LNCaP clone FGC (cell line): Measurements from ENCODE around the gene CHCHD6.

Source experiments
- DNase-seq: peaks from one replicate; pipeline ENCODE4 v3.0.0-alpha.2; 2011; ENCODE audit warnings: low read depth
- H3K4me3 ChIP-seq: 2 replicates; pipeline ENCODE4 v1.5.1; 2011; ENCODE audit warnings: mild to moderate bottlenecking, low read depth, low read length, control low read depth
- TF ChIP-seq, protein P1 (sequence below): IDR thresholded peaks from 2 replicates; pipeline ENCODE4 v1.5.1; 2012; ENCODE audit warnings: mild to moderate bottlenecking; ENCODE audit not compliant: control insufficient read depth, insufficient read depth; ENCODE audit errors: extremely low read depth

CHCHD6 gene

GRCh38 chr3:126807795-126808194 is 103.8 kb downstream of the CHCHD6 start:
- DNase-seq = no peak
- TF ChIP-seq, protein P1, sequence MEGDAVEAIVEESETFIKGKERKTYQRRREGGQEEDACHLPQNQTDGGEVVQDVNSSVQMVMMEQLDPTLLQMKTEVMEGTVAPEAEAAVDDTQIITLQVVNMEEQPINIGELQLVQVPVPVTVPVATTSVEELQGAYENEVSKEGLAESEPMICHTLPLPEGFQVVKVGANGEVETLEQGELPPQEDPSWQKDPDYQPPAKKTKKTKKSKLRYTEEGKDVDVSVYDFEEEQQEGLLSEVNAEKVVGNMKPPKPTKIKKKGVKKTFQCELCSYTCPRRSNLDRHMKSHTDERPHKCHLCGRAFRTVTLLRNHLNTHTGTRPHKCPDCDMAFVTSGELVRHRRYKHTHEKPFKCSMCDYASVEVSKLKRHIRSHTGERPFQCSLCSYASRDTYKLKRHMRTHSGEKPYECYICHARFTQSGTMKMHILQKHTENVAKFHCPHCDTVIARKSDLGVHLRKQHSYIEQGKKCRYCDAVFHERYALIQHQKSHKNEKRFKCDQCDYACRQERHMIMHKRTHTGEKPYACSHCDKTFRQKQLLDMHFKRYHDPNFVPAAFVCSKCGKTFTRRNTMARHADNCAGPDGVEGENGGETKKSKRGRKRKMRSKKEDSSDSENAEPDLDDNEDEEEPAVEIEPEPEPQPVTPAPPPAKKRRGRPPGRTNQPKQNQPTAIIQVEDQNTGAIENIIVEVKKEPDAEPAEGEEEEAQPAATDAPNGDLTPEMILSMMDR = no peak
- H3K4me3 ChIP-seq = no peak overlapping the region

- no peak for DNase-seq
- H3K4me3 ChIP-seq = no peak overlapping the region
- TF ChIP-seq, protein P1 = no peak
Observed at GRCh38 chr3:126811530-126811929, 107.5 kb downstream of the CHCHD6 start.

GRCh38 chr3:126816298-126816697 is 112.3 kb downstream of the CHCHD6 start:
- no peak for DNase-seq
- TF ChIP-seq, protein P1 = no peak
- H3K4me3 ChIP-seq = no peak overlapping the region

GRCh38 chr3:126816986-126817777 is 113.1 kb downstream of the CHCHD6 start:
- TF ChIP-seq, protein P1 = no peak
- DNase-seq = no peak
- no peak overlapping the region for H3K4me3 ChIP-seq

DNA sequence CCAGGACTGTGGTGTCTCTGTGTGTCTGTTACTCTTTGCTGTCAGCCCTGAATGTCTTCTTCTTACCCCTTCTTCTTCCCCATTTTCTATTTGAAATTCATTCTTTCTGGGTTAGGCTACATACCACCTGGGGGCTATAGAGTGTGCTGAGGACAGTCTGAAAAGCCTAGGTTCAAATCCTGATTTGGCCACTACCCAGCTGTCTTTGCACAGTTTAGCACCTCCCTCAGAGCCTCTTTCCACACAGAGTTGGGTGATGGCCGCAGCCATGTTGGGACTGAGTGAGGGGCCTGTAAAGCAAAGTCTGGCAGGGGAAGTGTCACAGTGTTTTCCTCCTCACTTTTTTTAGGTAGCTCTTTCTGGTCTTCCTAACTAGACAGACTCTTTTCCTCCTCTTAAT is 113.7 kb downstream of the CHCHD6 start:
- TF ChIP-seq, protein P1 = no peak
- no peak for DNase-seq
- no peak overlapping the region for H3K4me3 ChIP-seq

- TF ChIP-seq, protein P1 = no peak
- H3K4me3 ChIP-seq = no peak overlapping the region
Observed at GRCh38 chr3:126818400-126819095, 114.5 kb downstream of the CHCHD6 start.

More at GRCh38 chr3:126818400-126819095, 114.5 kb downstream of the CHCHD6 start:
- DNase-seq = no peak
